Muscle of back (tissue), 11 donors: ENCODE data around the gene TMEM229B. TPM values are rescaled to one million over a fixed set of nuclear protein-coding genes. Genes with fewer than 3 reads are reported as not detected.

Experiments
- DNase-seq, 3 donors: peaks; one replicate each; pipeline versions ENCODE4 v3.0.0 to v3.0.0-alpha.2; 2013
- polyA plus RNA-seq, 10 donors: library from polyadenylated mRNA; unstranded; fragments of 120-200 nt; gene quantifications; one replicate each; pipeline ENCODE4 v1.2.1, GENCODE V29; 2013; ENCODE audit not compliant: insufficient read length in 10 of 10

Gene TMEM229B
- polyA plus RNA-seq, 10 donors, result 0.17 to 1.3 (median 0.47) TPM

DNA sequence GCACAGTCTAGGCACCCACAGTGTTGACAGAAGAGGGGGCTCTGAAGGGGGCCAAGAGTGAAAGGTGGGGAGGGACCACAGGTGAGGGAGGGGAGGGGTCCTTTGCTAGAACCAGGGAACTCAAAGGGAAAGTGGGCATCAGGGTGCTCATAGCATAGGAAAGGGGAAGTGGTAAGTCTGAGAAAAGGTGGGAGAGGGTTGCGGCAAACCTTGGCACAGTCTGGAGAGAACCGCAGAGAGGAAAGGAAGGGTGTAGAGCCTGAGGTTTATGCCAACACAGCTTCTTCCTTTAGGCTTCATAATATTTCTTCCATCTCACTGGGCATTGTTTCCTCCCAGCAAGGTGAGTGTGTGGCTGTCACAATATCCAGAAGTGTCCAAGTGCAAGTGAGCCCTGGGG lies 65.1 kb downstream of the TMEM229B start:
- no peak for DNase-seq

DNA sequence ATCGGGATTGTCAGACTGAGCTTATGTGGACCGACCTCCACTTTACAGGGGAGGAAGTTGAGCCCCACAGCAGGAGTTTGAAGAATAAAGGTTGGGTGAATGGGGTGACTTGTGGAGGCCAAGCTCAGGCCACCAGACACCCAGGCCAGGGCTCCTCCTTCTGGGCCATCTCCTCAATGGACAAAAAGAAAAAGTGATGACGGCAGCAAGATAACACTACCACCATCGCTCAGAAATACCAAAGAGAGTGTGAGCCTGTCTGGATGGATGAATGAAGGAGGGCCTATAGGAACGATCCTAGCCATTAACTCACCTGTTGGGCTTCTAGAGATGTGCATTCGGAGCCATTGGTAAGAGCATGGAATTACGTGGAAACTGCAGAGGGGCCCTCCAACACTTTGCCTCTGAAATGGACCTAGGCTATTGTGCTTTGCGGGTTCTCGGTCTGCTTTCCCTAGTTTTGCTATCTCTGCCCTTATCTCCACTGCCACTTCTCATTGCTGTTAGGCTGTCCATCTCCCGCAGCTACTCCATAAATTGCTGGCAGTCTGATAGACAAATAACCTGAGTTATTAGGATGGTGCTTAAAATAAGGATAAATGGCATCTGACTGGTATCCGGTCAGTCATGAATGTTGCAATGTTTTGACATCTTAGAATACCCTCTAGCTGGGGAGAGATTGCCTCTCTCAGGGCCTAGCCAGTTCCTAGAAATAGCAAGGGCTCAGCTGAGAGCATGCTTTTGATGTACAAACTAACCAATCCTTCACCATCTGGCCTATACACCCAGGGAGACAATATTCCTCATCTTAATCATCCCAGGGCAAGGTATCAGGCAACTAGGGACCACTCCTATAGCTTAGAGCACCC lies 66.9 kb downstream of the TMEM229B start:
- no peak for DNase-seq

Other genes with a start within 250 kb of the TMEM229B start
- 10 to 100 TPM; 11.2 to 16.6 (median 14.7) TPM for gene PALS1, start 247.3 kb downstream of the TMEM229B start, polyA plus RNA-seq
- gene ATP6V1D, start 128.9 kb downstream of the TMEM229B start, polyA plus RNA-seq, result 10 to 100 TPM; 67.4 to 83.7 (median 74.6) TPM
- gene EIF2S1, start 128.4 kb downstream of the TMEM229B start, polyA plus RNA-seq, result 100 to 1,000 TPM in 1 of 10 donors, 10 to 100 TPM in 9; 78.2 to 100 (median 90.7) TPM
- gene PLEK2, start 76.6 kb downstream of the TMEM229B start, polyA plus RNA-seq, result 1 to 10 TPM in 5 of 10 donors, under 1 TPM in 3, not detected in 2; 0.52 to 4.6 (median 1.2) TPM
- 1 to 10 TPM; 1.0 to 3.2 (median 1.7) TPM for gene PLEKHH1, start 44.6 kb upstream of the TMEM229B start, polyA plus RNA-seq
- gene PIGH, start 111.5 kb upstream of the TMEM229B start, polyA plus RNA-seq, result 10 to 100 TPM; 11.7 to 18.1 (median 14.8) TPM
- gene ARG2, start 131.2 kb upstream of the TMEM229B start, polyA plus RNA-seq, result 1 to 10 TPM; 1.0 to 2.8 (median 2.0) TPM
- 10 to 100 TPM; 75.6 to 95.5 (median 82.8) TPM for gene VTI1B, start 185.9 kb upstream of the TMEM229B start, polyA plus RNA-seq
- gene RDH11, start 207.0 kb upstream of the TMEM229B start, polyA plus RNA-seq, result 10 to 100 TPM; 38.2 to 51.0 (median 45.1) TPM
- 1 to 10 TPM in 1 of 10 donors, under 1 TPM in 9; 0.31 to 1.5 (median 0.57) TPM for gene RDH12, start 213.2 kb upstream of the TMEM229B start, polyA plus RNA-seq